ENCODE data around the gene GPA33.
"Not testable (repeated sequence)": the region's sequence is repeated elsewhere in the genome, so short reads cannot be mapped to it uniquely, and the experiment has no call there.

Gene GPA33

DNA sequence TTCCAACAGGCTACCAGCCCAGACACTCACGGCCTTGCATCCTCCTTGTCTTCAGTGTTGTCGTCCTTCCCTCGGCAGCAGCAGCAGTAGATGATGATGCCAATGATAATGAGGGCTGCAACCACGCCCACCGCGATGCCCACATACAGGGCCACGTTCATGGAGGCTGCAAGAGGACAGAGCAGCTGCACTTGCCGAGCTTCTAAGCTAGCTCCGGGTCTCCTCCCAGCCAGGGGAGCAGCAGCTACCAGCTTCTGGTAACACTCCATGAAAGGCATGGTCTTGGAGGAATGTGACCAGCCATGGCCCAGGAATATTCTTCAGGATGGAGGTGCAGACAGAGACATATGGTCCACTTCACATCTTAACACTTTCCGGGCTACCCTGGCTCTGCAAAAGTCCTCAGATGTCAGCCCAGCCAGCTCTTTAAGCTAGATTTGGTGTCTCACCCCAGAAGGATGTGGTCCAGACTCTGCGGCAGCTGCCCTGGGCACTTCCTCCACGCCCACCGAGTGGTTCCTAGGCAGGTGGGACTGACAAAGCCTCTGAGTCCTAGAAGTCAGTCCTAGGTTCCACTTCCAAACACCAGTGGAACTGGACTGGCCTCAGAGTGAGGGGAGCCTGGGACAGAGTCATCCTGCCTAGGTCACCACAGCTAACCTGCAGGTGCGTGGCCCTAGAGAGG lies 35.1 kb downstream of the GPA33 start:
- no peak for DNase-seq

DNA sequence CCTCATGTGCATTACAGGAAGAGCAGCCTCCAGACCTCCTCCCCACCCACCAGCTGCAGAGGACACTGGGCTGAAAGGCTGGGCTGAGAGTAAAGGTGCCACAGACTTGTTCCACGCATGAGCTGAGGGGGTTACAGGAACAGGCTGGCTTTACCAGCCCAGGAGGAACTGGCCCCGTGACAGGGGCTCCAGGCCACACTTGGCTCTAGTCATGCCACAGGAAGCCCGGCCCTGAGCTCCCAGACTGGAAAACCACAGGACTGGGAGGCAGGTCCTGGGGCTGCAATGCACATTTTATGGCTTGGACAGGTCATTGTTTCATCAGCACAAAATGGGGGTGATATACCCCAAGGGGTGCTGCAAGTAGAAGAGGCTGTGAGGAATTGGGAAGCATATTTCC lies 35.6 kb downstream of the GPA33 start:
- no peak for DNase-seq

DNA sequence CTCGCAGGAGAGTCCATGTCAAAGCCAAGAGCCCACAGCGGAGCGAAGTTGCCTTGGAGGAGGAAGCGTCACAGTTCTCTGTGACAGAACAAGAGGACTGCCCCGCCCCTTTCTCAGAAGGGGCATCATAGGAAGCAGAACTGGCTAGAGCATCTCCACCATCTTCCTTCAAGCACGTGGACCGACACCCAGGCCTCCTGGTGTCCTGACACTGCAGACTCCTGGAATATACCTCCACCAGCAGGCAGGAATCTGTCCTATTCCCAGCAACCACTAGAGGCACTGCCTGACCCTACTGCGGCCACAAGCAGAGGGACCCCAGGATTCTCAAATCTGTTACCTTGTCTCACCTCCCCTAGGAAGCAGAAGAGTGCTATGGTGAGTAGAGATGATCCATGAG lies 37.8 kb downstream of the GPA33 start:
- DNase-seq: no peak

- DNase-seq: no peak
These were observed 38.3 kb downstream of the GPA33 start for GRCh38 chr1:167051907-167052306.

- DNase-seq: peak; percentile 68
These were observed 46.3 kb downstream of the GPA33 start for GRCh38 chr1:167043752-167044488.

- DNase-seq: no peak
These were observed 56.5 kb downstream of the GPA33 start for GRCh38 chr1:167033646-167034045.

DNA sequence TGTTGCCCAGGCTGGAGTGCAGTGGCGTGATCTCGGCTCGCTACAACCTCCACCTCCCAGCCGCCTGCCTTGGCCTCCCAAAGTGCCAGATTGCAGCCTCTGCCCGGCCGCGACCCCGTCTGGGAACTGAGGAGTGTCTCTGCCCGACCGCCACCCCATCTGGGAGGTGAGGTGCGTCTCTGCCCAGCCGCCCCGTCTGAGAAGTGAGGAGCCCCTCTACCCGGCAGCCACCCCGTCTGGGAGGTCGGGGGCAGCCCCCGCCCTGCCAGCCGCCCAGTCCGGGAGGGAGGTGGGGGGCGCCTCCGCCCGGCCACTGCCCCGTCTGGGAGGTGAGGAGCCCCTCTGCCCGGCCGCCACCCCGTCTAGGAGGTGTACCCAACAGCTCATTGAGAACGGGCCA lies 60.6 kb downstream of the GPA33 start:
- not testable (repeated sequence) for DNase-seq

GRCh38 chr1:167022384-167022783 lies 67.8 kb downstream of the GPA33 start:
- DNase-seq: no peak

DNA sequence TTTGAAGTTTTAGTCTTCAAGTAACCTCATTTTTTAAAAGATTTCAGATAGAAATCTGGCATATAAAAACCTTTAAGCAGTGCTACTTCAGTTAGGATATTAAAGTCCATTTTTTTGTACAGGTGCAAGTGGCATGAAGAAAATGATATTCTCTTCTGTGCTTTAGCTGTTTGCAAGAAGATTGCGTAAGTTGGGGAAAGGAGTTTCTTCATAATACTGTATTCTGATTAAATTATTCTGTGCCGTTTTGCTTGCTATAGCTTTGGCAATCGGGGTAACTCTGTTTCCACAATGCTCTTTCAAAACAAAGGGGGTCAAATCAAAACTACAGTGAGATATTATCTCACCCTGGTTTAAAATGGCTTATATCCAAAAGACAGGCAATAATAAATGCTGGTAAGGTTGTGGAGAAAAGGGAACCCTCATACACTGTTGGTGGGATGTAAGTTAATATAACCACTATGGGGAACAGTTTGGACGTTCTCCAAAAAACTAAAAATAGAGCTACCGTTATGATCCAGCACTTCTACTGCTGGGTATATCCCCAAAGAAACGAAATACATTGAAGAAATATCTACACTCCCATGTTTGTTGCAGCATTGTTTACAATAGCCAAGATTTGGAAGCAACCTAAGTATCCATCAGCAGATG lies 74.0 kb downstream of the GPA33 start:
- DNase-seq: no peak

GRCh38 chr1:167013108-167013929 lies 76.9 kb downstream of the GPA33 start:
- no peak for DNase-seq

- no peak for DNase-seq
These were observed 77.6 kb downstream of the GPA33 start for GRCh38 chr1:167012570-167012969.

GRCh38 chr1:167011560-167012191 lies 78.5 kb downstream of the GPA33 start:
- DNase-seq: no peak

- no peak for DNase-seq
These were observed 86.5 kb downstream of the GPA33 start for GRCh38 chr1:167003711-167004110.
